H1 (cell line): ENCODE results near the gene SCN2B. TPM values are rescaled to one million over a fixed set of nuclear protein-coding genes. Genes with fewer than 3 reads are reported as not detected.

ENCODE experiments used
- CTCF ChIA-PET: fragments of 300-600 bp; sonication (Branson Sonifier 250); formaldehyde crosslinking; loops from one replicate; lab custom pipeline; 2021; ENCODE audit not compliant: partially characterized antibody; lab: Charles Lee
- POLR2A ChIA-PET: fragments of 300-600 bp; sonication (Branson Sonifier 250); formaldehyde crosslinking; loops from one replicate; lab custom pipeline; 2021; ENCODE audit warnings: inconsistent platforms; ENCODE audit not compliant: partially characterized antibody; lab: Charles Lee
- DNase-seq, 2 experiments: peaks; one replicate each; pipeline versions ENCODE4 v3.0.0 to v3.0.0-alpha.2; 2010 to 2022; ENCODE audit warnings: low spot score in 2 of 2, low read depth in 1 of 2, mixed read lengths in 1 of 2
- FAIRE-seq: peaks from 2 replicates; lab custom pipeline; 2011; peaks lifted over from hg19 to GRCh38; lab: Jason Lieb, UNC
- H2AFZ ChIP-seq: 2 replicates; pipeline ENCODE4 v1.8.1; 2012; ENCODE audit warnings: low read length, inconsistent platforms
- H2AK5ac ChIP-seq: 2 replicates; pipeline ENCODE4 v1.6.1; 2013; ENCODE audit warnings: low read depth, low read length
- H2BK120ac ChIP-seq: replicated peaks from 2 replicates; pipeline ENCODE3; 2013; ENCODE audit warnings: low read depth, low read length, inconsistent platforms
- H2BK12ac ChIP-seq: 2 replicates; pipeline ENCODE4 v1.6.1; 2013; ENCODE audit warnings: low read depth, low read length
- H2BK15ac ChIP-seq: 2 replicates; pipeline ENCODE4 v1.6.1; 2013; ENCODE audit warnings: low read length
- H2BK20ac ChIP-seq: 2 replicates; pipeline ENCODE4 v1.6.1; 2013; ENCODE audit warnings: low read length
- H2BK5ac ChIP-seq: 2 replicates; pipeline ENCODE4 v1.6.1; 2013; ENCODE audit warnings: low read depth, low read length
- H3K14ac ChIP-seq: 2 replicates; pipeline ENCODE4 v1.6.1; 2013; ENCODE audit warnings: inconsistent platforms; ENCODE audit not compliant: insufficient read length
- H3K18ac ChIP-seq: 2 replicates; pipeline ENCODE4 v1.6.1; 2013; ENCODE audit warnings: low read length; ENCODE audit errors: extremely low read depth
- H3K23ac ChIP-seq: 2 replicates; pipeline ENCODE4 v1.6.1; 2013; ENCODE audit warnings: inconsistent platforms; ENCODE audit not compliant: insufficient read length
- H3K23me2 ChIP-seq: 2 replicates; pipeline ENCODE4 v1.6.1; 2013; ENCODE audit warnings: low read depth, low read length
- H3K27ac ChIP-seq: 2 replicates; pipeline ENCODE4 v1.6.1; 2011; ENCODE audit warnings: low read depth, low read length, inconsistent platforms
- H3K27me3 ChIP-seq, 4 experiments: replicated peaks in 1 of 4; 1 replicate in 1 of 4; 2 replicates in 3 of 4; pipeline versions ENCODE4 v1.6.1 to v1.8.1; 2011 to 2013; ENCODE audit warnings: low read length in 3 of 4, mild to moderate bottlenecking in 3 of 4, inconsistent platforms in 2 of 4, mixed read lengths in 2 of 4, moderate library complexity in 1 of 4; ENCODE audit not compliant: control insufficient read depth in 3 of 4, insufficient read depth in 3 of 4; ENCODE audit errors: extremely low read depth in 1 of 4
- H3K36me3 ChIP-seq, 4 experiments: 2 replicates each; pipeline versions ENCODE4 v1.6.1 to v1.8.1; 2011 to 2013; ENCODE audit warnings: mild to moderate bottlenecking in 4 of 4, low read length in 3 of 4, moderate library complexity in 2 of 4, control low read depth in 1 of 4, inconsistent platforms in 1 of 4; ENCODE audit not compliant: insufficient read depth in 4 of 4, control insufficient read depth in 2 of 4
- H3K4ac ChIP-seq: replicated peaks from 2 replicates; pipeline ENCODE3; 2013; ENCODE audit warnings: low read length, low read depth, mixed read lengths, inconsistent platforms; ENCODE audit not compliant: insufficient read length
- H3K4me1 ChIP-seq, 4 experiments: replicated peaks in 1 of 4; 1 replicate in 1 of 4; 2 replicates in 3 of 4; pipeline versions ENCODE4 v1.6.1 to v1.8.1; 2011 to 2013; ENCODE audit warnings: low read length in 3 of 4, inconsistent platforms in 2 of 4, mixed read lengths in 1 of 4; ENCODE audit not compliant: insufficient read depth in 4 of 4, control insufficient read depth in 3 of 4
- H3K4me2 ChIP-seq, 2 experiments: 2 replicates each; pipeline versions ENCODE4 v1.6.1 to v1.8.1; 2011 to 2013; ENCODE audit warnings: low read depth in 2 of 2, low read length in 2 of 2, control low read depth in 1 of 2, inconsistent platforms in 1 of 2, mild to moderate bottlenecking in 1 of 2; ENCODE audit not compliant: insufficient read depth in 1 of 2
- H3K4me3 ChIP-seq, 4 experiments: fragments of 200-600, 300-600 bp in 1 of 4; sonication (generic), shearing (Covaris generic), sonication (Bioruptor Twin) in 1 of 4; 2 replicates each; pipeline versions ENCODE4 v1.5.1 to v1.8.1; 2011 to 2016; ENCODE audit warnings: low read length in 4 of 4, low read depth in 3 of 4, control low read depth in 2 of 4, inconsistent platforms in 2 of 4, mild to moderate bottlenecking in 2 of 4, mixed read lengths in 1 of 4, moderate library complexity in 1 of 4; ENCODE audit not compliant: insufficient read depth in 2 of 4; ENCODE audit errors: extremely low read depth in 1 of 4
- H3K56ac ChIP-seq: replicated peaks from 2 replicates; pipeline ENCODE3; 2013; ENCODE audit warnings: low read depth, mild to moderate bottlenecking, mixed read lengths, low read length, inconsistent platforms; ENCODE audit not compliant: insufficient read length
- H3K79me1 ChIP-seq: 2 replicates; pipeline ENCODE4 v1.6.1; 2013; ENCODE audit warnings: low read depth, low read length, control low read depth
- H3K79me2 ChIP-seq, 2 experiments: 2 replicates each; pipeline versions ENCODE4 v1.6.1 to v1.8.1; 2012 to 2013; ENCODE audit warnings: low read length in 2 of 2, mild to moderate bottlenecking in 2 of 2, inconsistent platforms in 1 of 2; ENCODE audit not compliant: insufficient read depth in 2 of 2, control insufficient read depth in 1 of 2
- H3K9ac ChIP-seq, 4 experiments: replicated peaks in 1 of 4; 1 replicate in 1 of 4; 2 replicates in 3 of 4; pipeline versions ENCODE4 v1.6.1 to v1.8.1; 2011 to 2013; ENCODE audit warnings: low read depth in 3 of 4, low read length in 3 of 4, control low read depth in 2 of 4, mild to moderate bottlenecking in 2 of 4, moderate library complexity in 2 of 4, inconsistent platforms in 1 of 4; ENCODE audit errors: extremely low read depth in 1 of 4
- H3K9me3 ChIP-seq, 2 experiments: 2 replicates each; pipeline versions ENCODE4 v1.6.1 to v1.8.1; 2012 to 2013; ENCODE audit warnings: mild to moderate bottlenecking in 2 of 2, moderate library complexity in 2 of 2, control low read depth in 1 of 2, inconsistent platforms in 1 of 2, low read depth in 1 of 2, low read length in 1 of 2, mixed read lengths in 1 of 2; ENCODE audit not compliant: insufficient read depth in 2 of 2
- H4K20me1 ChIP-seq, 2 experiments: replicated peaks in 1 of 2; 2 replicates each; pipeline versions ENCODE3 to v1.8.1; 2011 to 2013; ENCODE audit warnings: inconsistent platforms in 2 of 2, low read length in 2 of 2, mild to moderate bottlenecking in 1 of 2; ENCODE audit not compliant: insufficient read depth in 2 of 2, control insufficient read depth in 1 of 2
- H4K5ac ChIP-seq: 2 replicates; pipeline ENCODE4 v1.6.1; 2013; ENCODE audit warnings: low read length, low read depth, mixed read lengths, inconsistent platforms; ENCODE audit not compliant: insufficient read length
- H4K8ac ChIP-seq: 2 replicates; pipeline ENCODE4 v1.8.0; 2013; ENCODE audit warnings: mild to moderate bottlenecking, moderate library complexity, low read length, inconsistent platforms; ENCODE audit not compliant: insufficient read depth; ENCODE audit errors: extremely low read depth
- H4K91ac ChIP-seq: replicated peaks from 2 replicates; pipeline ENCODE3; 2013; ENCODE audit warnings: low read length, mixed read lengths, inconsistent platforms; ENCODE audit not compliant: insufficient read length
- CEBPB ChIP-seq: IDR thresholded peaks from 2 replicates; pipeline ENCODE4 v1.6.1; 2012; ENCODE audit warnings: low read depth, low read length
- NRF1 ChIP-seq: IDR thresholded peaks from 2 replicates; pipeline ENCODE4 v1.6.1; 2011; ENCODE audit warnings: mild to moderate bottlenecking, low read depth, low read length, improper control_type of control experiment
- POU5F1 ChIP-seq: IDR thresholded peaks from 2 replicates; pipeline ENCODE4 v1.6.1; 2011; ENCODE audit warnings: low read depth, mild to moderate bottlenecking, low read length, moderate library complexity
- SRF ChIP-seq: IDR thresholded peaks from 2 replicates; pipeline ENCODE4 v1.6.1; 2011; ENCODE audit warnings: mild to moderate bottlenecking, low read depth, low read length, moderate library complexity
- WGBS, 2 experiments: shearing (Covaris generic) in 1 of 2; methylation state at CpG; one replicate each; pipeline versions ENCODE4 v1.1.6 to v1.1.7; 2013 to 2015; ENCODE audit warnings: low lambda C conversion rate in 2 of 2, mixed read lengths in 2 of 2, inconsistent platforms in 1 of 2, low coverage in 1 of 2, missing lambda C conversion rate in 1 of 2; ENCODE audit not compliant: insufficient replicate concordance in 2 of 2, insufficient coverage in 1 of 2, insufficient read length in 1 of 2; ENCODE audit errors: extremely low coverage in 1 of 2, missing lambda C conversion rate in 1 of 2; 5-methylcytosine and 5-hydroxymethylcytosine counted together
- polyA plus RNA-seq, 7 experiments: library from polyadenylated mRNA; depleted of rRNA in 3 of 7; stranded (reverse) in 5 of 7; unstranded in 2 of 7; fragments of >200 nt in 5 of 7; fragments of 200-250 nt in 2 of 7; gene quantifications; 1 replicate in 5 of 7; 2 replicates in 1 of 7; 4 replicates in 1 of 7; pipeline versions ENCODE4 v1.2.1 to v1.2.3, GENCODE V29; 2011 to 2013; ENCODE audit warnings: missing spikeins in 2 of 7, mixed read lengths in 2 of 7
- total RNA-seq: library from RNA; stranded (reverse); fragmentation: NEBNext Ultra II Directional; extraction: Animal tissue kit (Norgen Biotek cat#: 25700); gene quantifications from 2 replicates; pipeline ENCODE4 v1.2.1, GENCODE V29; 2021

Gene SCN2B
- total and polyA plus RNA-seq, 2 of the 8 experiments (the other 6 are each of a cell fraction or from before 2014, with no cell fraction given), result 0.14 to 0.24 TPM

- Histone ChIP-seq H3K4ac (no peak overlapping the region), H3K23me2 (no peaks in the 10 kb centered on the region), H2AFZ (no peak overlapping the region), H2AK5ac (no peak overlapping the region), H4K5ac (no peak overlapping the region), H4K91ac (no peak overlapping the region), H3K36me3 (no peaks in the 10 kb centered on the region), H3K79me1 (no peaks in the 10 kb centered on the region), H3K27ac (no peak overlapping the region), H3K27me3 (no peaks in the 10 kb centered on the region; a peak in 1 of 7 replicates), H2BK20ac (no peak overlapping the region), H3K18ac (no peak overlapping the region), H3K9me3 (no peaks in the 10 kb centered on the region), H2BK15ac (no peak overlapping the region), H3K9ac (no peak overlapping the region), H3K4me3 (no peak overlapping the region), H2BK120ac (no peak overlapping the region), H3K4me2 (no peak overlapping the region), H2BK12ac (no peak overlapping the region; the same call in 1 of the 2 replicates), H3K14ac (no peak overlapping the region), H3K23ac (no peak overlapping the region), H2BK5ac (no peak overlapping the region), H3K4me1 (peaks cover 0 to 7% (median 2%) of the 10 kb centered on the region in 4 experiments; a peak in 2 of 7 replicates), H3K79me2 (no peaks in the 10 kb centered on the region), H3K56ac (no peak overlapping the region), H4K20me1 (no peaks in the 10 kb centered on the region), H4K8ac (no peak overlapping the region)
- ChIA-PET CTCF (interaction anchor here (1.1 kb wide), 1 partner anchor 17 kb away, joined by 3 read pairs; no protein-coding TSS in a partner anchor), POLR2A (no interaction called here)
- FAIRE-seq (no peak), DNase-seq (no peak)
- TF ChIP-seq CEBPB, result no peak
- no peak for TF ChIP-seq POU5F1
- no peak for TF ChIP-seq SRF
- TF ChIP-seq NRF1, result no peak
- 88% methylated on average over 7 of the region's 7 CpGs; no CpG with 5 or more reads in 1 of the 2 experiments for WGBS, 2 experiments
Measured at GRCh38 chr11:118115048-118115447, 61.4 kb downstream of the SCN2B start.
